H1 (cell line): ENCODE measurements around the gene DGAT2.

Source experiments
- CBX5 ChIP-seq: fragments of 300-800, 300-1000 bp; sonication (generic); IDR thresholded peaks from 2 replicates; pipeline ENCODE4 v1.7.1; 2016; ENCODE audit warnings: antibody characterized with exemption, low read length, low read depth
- EP300 ChIP-seq, 2 experiments: IDR thresholded peaks; 1 replicate in 1 of 2; 2 replicates in 1 of 2; pipeline ENCODE4 v1.6.1; 2011 to 2012; ENCODE audit warnings: low read depth in 2 of 2, low read length in 2 of 2, mild to moderate bottlenecking in 2 of 2, borderline replicate concordance in 1 of 2, inconsistent platforms in 1 of 2, moderate library complexity in 1 of 2
- EZH2 ChIP-seq: fragments of 200-600 bp; sonication (generic); IDR thresholded peaks from 2 replicates; pipeline ENCODE4 v1.7.1; 2012; ENCODE audit warnings: low read depth, mild to moderate bottlenecking, moderate library complexity, low read length, inconsistent platforms; ENCODE audit not compliant: severe bottlenecking
- GTF2F1 ChIP-seq: IDR thresholded peaks from 2 replicates; pipeline ENCODE4 v1.6.1; 2012; ENCODE audit warnings: low read depth, low read length, improper control_type of control experiment, borderline replicate concordance
- POLR2AphosphoS5 ChIP-seq: IDR thresholded peaks from 2 replicates; pipeline ENCODE4 v1.6.1; 2011; ENCODE audit warnings: low read depth, low read length
- POU5F1 ChIP-seq: IDR thresholded peaks from 2 replicates; pipeline ENCODE4 v1.6.1; 2011; ENCODE audit warnings: low read depth, mild to moderate bottlenecking, low read length, moderate library complexity
- RXRA ChIP-seq: IDR thresholded peaks from 2 replicates; pipeline ENCODE4 v1.6.1; 2011; ENCODE audit warnings: low read depth, mild to moderate bottlenecking, low read length, moderate library complexity; ENCODE audit not compliant: insufficient read depth
- TF ChIP-seq, protein P1 (sequence below), 3 experiments: IDR thresholded peaks; 1 replicate in 2 of 3; 2 replicates in 1 of 3; pipeline versions ENCODE4 v1.5.1 to v1.6.1; 2011; ENCODE audit warnings: low read length in 3 of 3, mild to moderate bottlenecking in 3 of 3, inconsistent platforms in 2 of 3, low read depth in 1 of 3, moderate library complexity in 1 of 3; ENCODE audit not compliant: insufficient read depth in 1 of 3; ENCODE audit errors: control extremely low read depth in 1 of 3

DNA sequence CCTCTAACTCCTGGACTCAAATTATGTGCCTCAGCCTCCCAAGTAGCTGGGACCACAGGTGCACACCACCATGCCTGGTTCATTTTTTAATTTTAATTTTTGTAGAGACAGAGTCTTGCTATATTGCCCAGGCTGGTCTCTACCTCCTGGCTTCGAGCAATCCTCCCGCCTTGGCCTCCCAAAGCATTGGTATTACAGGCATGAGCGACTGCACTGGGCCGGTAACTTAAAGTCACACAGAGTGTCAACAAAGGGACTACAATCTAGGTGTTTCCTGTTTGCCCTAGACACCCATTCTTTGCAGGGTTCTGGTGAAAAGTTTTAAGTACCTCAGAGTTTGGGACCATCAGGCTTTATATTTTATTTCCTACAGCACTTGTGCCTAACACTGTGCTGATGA lies 54.8 kb downstream of the DGAT2 start:
- TF ChIP-seq GTF2F1 (no peak), EP300 (IDR thresholded peaks at IDR 0.05; ENCODE audit: borderline replicate concordance in 1 of 2, low read depth in 2 of 2, low read length in 2 of 2) (no peak), POU5F1 (no peak), EZH2 (no peak), RXRA (no peak), POLR2AphosphoS5 (no peak), CBX5 (no peak)
- TF ChIP-seq, protein P1, sequence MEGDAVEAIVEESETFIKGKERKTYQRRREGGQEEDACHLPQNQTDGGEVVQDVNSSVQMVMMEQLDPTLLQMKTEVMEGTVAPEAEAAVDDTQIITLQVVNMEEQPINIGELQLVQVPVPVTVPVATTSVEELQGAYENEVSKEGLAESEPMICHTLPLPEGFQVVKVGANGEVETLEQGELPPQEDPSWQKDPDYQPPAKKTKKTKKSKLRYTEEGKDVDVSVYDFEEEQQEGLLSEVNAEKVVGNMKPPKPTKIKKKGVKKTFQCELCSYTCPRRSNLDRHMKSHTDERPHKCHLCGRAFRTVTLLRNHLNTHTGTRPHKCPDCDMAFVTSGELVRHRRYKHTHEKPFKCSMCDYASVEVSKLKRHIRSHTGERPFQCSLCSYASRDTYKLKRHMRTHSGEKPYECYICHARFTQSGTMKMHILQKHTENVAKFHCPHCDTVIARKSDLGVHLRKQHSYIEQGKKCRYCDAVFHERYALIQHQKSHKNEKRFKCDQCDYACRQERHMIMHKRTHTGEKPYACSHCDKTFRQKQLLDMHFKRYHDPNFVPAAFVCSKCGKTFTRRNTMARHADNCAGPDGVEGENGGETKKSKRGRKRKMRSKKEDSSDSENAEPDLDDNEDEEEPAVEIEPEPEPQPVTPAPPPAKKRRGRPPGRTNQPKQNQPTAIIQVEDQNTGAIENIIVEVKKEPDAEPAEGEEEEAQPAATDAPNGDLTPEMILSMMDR (IDR thresholded peaks at IDR 0.05; ENCODE audit: control extremely low read depth in 1 of 3, insufficient read depth in 1 of 3, low read depth in 1 of 3, low read length in 3 of 3) = no peak
